HEK293 (cell line): ENCODE results near the gene ACTG1.
A peak's percentile ranks its signal among the peaks of the same experiment; 100 is the strongest.

ENCODE experiments used
- ATF2 ChIP-seq: fragments of 450-650 bp; formaldehyde crosslinking; IDR thresholded peaks from 2 replicates; pipeline ENCODE4 v1.5.1; 2016; ENCODE audit warnings: missing biosample characterization, missing genetic modification characterization, low read depth
- CTCF ChIP-seq: fragments of 450-650 bp; formaldehyde crosslinking; IDR thresholded peaks from 2 replicates; pipeline ENCODE4 v1.5.1; 2016; ENCODE audit warnings: missing biosample characterization, missing genetic modification characterization
- GLI2 ChIP-seq: fragments of 450-650 bp; formaldehyde crosslinking; IDR thresholded peaks from 2 replicates; pipeline ENCODE4; 2017; ENCODE audit warnings: missing biosample characterization, missing genetic modification characterization, low read depth, borderline replicate concordance
- HOXA7 ChIP-seq: sonication (generic); formaldehyde crosslinking; IDR thresholded peaks from 2 replicates; pipeline ENCODE4 v1.8.1; 2022; ENCODE audit warnings: missing genetic modification reagents, borderline replicate concordance
- IKZF3 ChIP-seq: fragments of 450-650 bp; IDR thresholded peaks from 2 replicates; pipeline ENCODE4 v1.5.0; 2018; ENCODE audit warnings: missing biosample characterization, mild to moderate bottlenecking, missing genetic modification characterization, moderate library complexity
- INSM2 ChIP-seq: fragments of 450-650 bp; formaldehyde crosslinking; IDR thresholded peaks from 2 replicates; pipeline ENCODE4 v1.5.1; 2016; ENCODE audit warnings: missing biosample characterization, missing genetic modification characterization
- KLF16 ChIP-seq: fragments of 450-650 bp; formaldehyde crosslinking; IDR thresholded peaks from 2 replicates; pipeline ENCODE4 v1.5.1; 2017; ENCODE audit warnings: missing biosample characterization, missing genetic modification characterization
- RBAK ChIP-seq: fragments of 450-650 bp; formaldehyde crosslinking; IDR thresholded peaks from 2 replicates; pipeline ENCODE4 v1.5.1; 2016; ENCODE audit warnings: missing biosample characterization, missing genetic modification characterization
- SETDB1 ChIP-seq: IDR thresholded peaks from one replicate; pipeline ENCODE4 v1.6.1; 2017; ENCODE audit warnings: mild to moderate bottlenecking, low read length, moderate library complexity, mixed read lengths; ENCODE audit not compliant: insufficient read length
- TCF7L2 ChIP-seq: IDR thresholded peaks from 2 replicates; pipeline ENCODE4 v1.6.1; 2011; ENCODE audit warnings: low read depth, mild to moderate bottlenecking, inconsistent platforms, low read length, moderate library complexity, borderline replicate concordance
- WT1 ChIP-seq: fragments of 450-650 bp; formaldehyde crosslinking; IDR thresholded peaks from 2 replicates; pipeline ENCODE4 v1.5.1; 2016; ENCODE audit warnings: missing biosample characterization, missing genetic modification characterization
- YY2 ChIP-seq: fragments of 450-650 bp; formaldehyde crosslinking; IDR thresholded peaks from 2 replicates; pipeline ENCODE4 v1.5.1; 2016; ENCODE audit warnings: missing biosample characterization, missing genetic modification characterization
- ZBTB17 ChIP-seq: fragments of 450-650 bp; formaldehyde crosslinking; IDR thresholded peaks from 2 replicates; pipeline ENCODE4 v1.5.1; 2016; ENCODE audit warnings: missing biosample characterization, missing genetic modification characterization
- ZBTB26 ChIP-seq: fragments of 450-650 bp; formaldehyde crosslinking; optimal IDR thresholded peaks from 2 replicates; pipeline ENCODE3; 2016; ENCODE audit warnings: missing biosample characterization, mild to moderate bottlenecking, missing genetic modification characterization
- ZBTB48 ChIP-seq: fragments of 450-650 bp; formaldehyde crosslinking; IDR thresholded peaks from 2 replicates; pipeline ENCODE4 v1.5.1; 2016; ENCODE audit warnings: missing biosample characterization, missing genetic modification characterization
- ZEB2 ChIP-seq: fragments of 450-650 bp; formaldehyde crosslinking; IDR thresholded peaks from 2 replicates; pipeline ENCODE4 v1.5.1; 2016; ENCODE audit warnings: missing biosample characterization, missing genetic modification characterization
- ZNF10 ChIP-seq: fragments of 450-650 bp; formaldehyde crosslinking; IDR thresholded peaks from 2 replicates; pipeline ENCODE4 v1.5.1; 2017; ENCODE audit warnings: missing biosample characterization, missing genetic modification characterization
- ZNF138 ChIP-seq: fragments of 450-650 bp; formaldehyde crosslinking; IDR thresholded peaks from 2 replicates; pipeline ENCODE4 v1.5.1; 2016; ENCODE audit warnings: missing biosample characterization, missing genetic modification characterization, borderline replicate concordance
- ZNF202 ChIP-seq: fragments of 450-650 bp; formaldehyde crosslinking; IDR thresholded peaks from 2 replicates; pipeline ENCODE4 v1.5.1; 2016; ENCODE audit warnings: missing biosample characterization, missing genetic modification characterization, borderline replicate concordance
- ZNF223 ChIP-seq: fragments of 450-650 bp; formaldehyde crosslinking; IDR thresholded peaks from 2 replicates; pipeline ENCODE4 v1.5.1; 2016; ENCODE audit warnings: missing biosample characterization, missing genetic modification characterization
- ZNF292 ChIP-seq: fragments of 450-650 bp; formaldehyde crosslinking; IDR thresholded peaks from 2 replicates; pipeline ENCODE4 v1.5.1; 2016; ENCODE audit warnings: low read depth, missing biosample characterization, missing genetic modification characterization, borderline replicate concordance
- ZNF341 ChIP-seq: fragments of 450-650 bp; formaldehyde crosslinking; IDR thresholded peaks from 2 replicates; pipeline ENCODE4; 2016; ENCODE audit warnings: low read depth, missing biosample characterization, missing genetic modification characterization
- ZNF350 ChIP-seq: fragments of 450-650 bp; formaldehyde crosslinking; IDR thresholded peaks from 2 replicates; pipeline ENCODE4 v1.5.0; 2017; ENCODE audit warnings: missing biosample characterization, mild to moderate bottlenecking, missing genetic modification characterization
- ZNF362 ChIP-seq: fragments of 450-650 bp; formaldehyde crosslinking; IDR thresholded peaks from 2 replicates; pipeline ENCODE4 v1.5.1; 2016; ENCODE audit warnings: missing biosample characterization, missing genetic modification characterization
- ZNF426 ChIP-seq: fragments of 450-650 bp; formaldehyde crosslinking; IDR thresholded peaks from 2 replicates; pipeline ENCODE4 v1.5.1; 2017; ENCODE audit warnings: missing biosample characterization, missing genetic modification characterization, mild to moderate bottlenecking, inconsistent platforms, moderate library complexity
- ZNF433 ChIP-seq: fragments of 450-650 bp; formaldehyde crosslinking; IDR thresholded peaks from 2 replicates; pipeline ENCODE4 v1.5.1; 2016; ENCODE audit warnings: missing biosample characterization, missing genetic modification characterization, low read depth
- ZNF514 ChIP-seq: fragments of 450-650 bp; formaldehyde crosslinking; IDR thresholded peaks from 2 replicates; pipeline ENCODE4 v1.5.1; 2016; ENCODE audit warnings: missing biosample characterization, missing genetic modification characterization
- ZNF529 ChIP-seq: fragments of 450-650 bp; formaldehyde crosslinking; IDR thresholded peaks from 2 replicates; pipeline ENCODE4 v1.5.1; 2017; ENCODE audit warnings: missing genetic modification characterization, missing biosample characterization; ENCODE audit not compliant: insufficient replicate concordance
- ZNF555 ChIP-seq: fragments of 450-650 bp; formaldehyde crosslinking; conservative IDR thresholded peaks from 2 replicates; pipeline ENCODE4 v1.5.1; 2017; ENCODE audit warnings: missing biosample characterization, mild to moderate bottlenecking, missing genetic modification characterization, inconsistent platforms
- ZNF580 ChIP-seq: fragments of 450-650 bp; formaldehyde crosslinking; IDR thresholded peaks from 2 replicates; pipeline ENCODE4 v1.5.1; 2016; ENCODE audit warnings: missing biosample characterization, missing genetic modification characterization
- ZNF600 ChIP-seq: fragments of 450-650 bp; formaldehyde crosslinking; IDR thresholded peaks from 2 replicates; pipeline ENCODE4 v1.5.1; 2016; ENCODE audit warnings: missing biosample characterization, missing genetic modification characterization
- ZNF623 ChIP-seq: fragments of 450-650 bp; formaldehyde crosslinking; IDR thresholded peaks from 2 replicates; pipeline ENCODE4 v1.5.1; 2016; ENCODE audit warnings: missing biosample characterization, missing genetic modification characterization
- ZNF777 ChIP-seq: fragments of 450-650 bp; formaldehyde crosslinking; IDR thresholded peaks from 2 replicates; pipeline ENCODE4 v1.5.1; 2017; ENCODE audit warnings: missing biosample characterization, missing genetic modification characterization, borderline replicate concordance
- ZNF830 ChIP-seq: fragments of 450-650 bp; IDR thresholded peaks from 2 replicates; pipeline ENCODE4 v1.5.0; 2018; ENCODE audit warnings: missing biosample characterization, missing genetic modification characterization, low read depth, mild to moderate bottlenecking, moderate library complexity

ACTG1 gene

GRCh38 chr17:81553616-81554181 lies 41.1 kb upstream of the ACTG1 start (continued):
- TF ChIP-seq ATF2 (tag by site-specific recombination) (no peak), ZNF600 (tag by site-specific recombination) (0 out of 2 replicates have a peak, but pooled peaks have one; percentile 68), ZNF623 (no peak), INSM2 (peak; percentile 84), ZEB2 (tag by site-specific recombination) (peak; percentile 90), ZBTB26 (tag by site-specific recombination) (no peak), TCF7L2 (no peak), ZNF292 (tag by site-specific recombination) (no peak), ZNF777 (no peak), ZNF433 (no peak), CTCF (tag by site-specific recombination) (0 out of 2 replicates have a peak, but pooled peaks have one; percentile 2), GLI2 (tag by site-specific recombination) (no peak), KLF16 (no peak), YY2 (tag by site-specific recombination) (no peak), HOXA7 (CRISPR knock-in tag) (no peak), ZNF138 (tag by site-specific recombination) (no peak), ZNF529 (tag by site-specific recombination) (no peak), ZBTB17 (tag by site-specific recombination) (peak; percentile 89), ZNF830 (no peak), ZNF362 (tag by site-specific recombination) (no peak), ZNF555 (tag by site-specific recombination) (no peak), WT1 (tag by site-specific recombination) (peak; percentile 24; the same call in 1 of the 2 replicates), ZNF341 (tag by site-specific recombination) (peak; percentile 69), ZNF223 (tag by site-specific recombination) (no peak), ZNF202 (tag by site-specific recombination) (no peak), ZNF350 (tag by site-specific recombination) (no peak), ZBTB48 (tag by site-specific recombination) (peak; percentile 29; the same call in 1 of the 2 replicates), ZNF426 (tag by site-specific recombination) (no peak), RBAK (no peak), ZNF580 (tag by site-specific recombination) (no peak), ZNF10 (tag by site-specific recombination) (peak; percentile 77; the same call in 1 of the 2 replicates), ZNF514 (no peak), IKZF3 (peak; percentile 91), SETDB1 (no peak)
